Stimulated activated CD4-positive, alpha-beta T cell treated with anti-CD3 and anti-CD28 coated beads, Interleukin-4, amount 100 ng/mL, for 48 hours (primary cell): ENCODE results near the gene COP1.
"Not testable (repeated sequence)": the region's sequence is repeated elsewhere in the genome, so short reads cannot be mapped to it uniquely, and the experiment has no call there.

Experiments
- DNase-seq, 2 donors: peaks; one replicate each; pipeline ENCODE4 v3.0.0-alpha.2; 2020; ENCODE audit warnings: low read depth in 2 of 2

Gene COP1

DNA sequence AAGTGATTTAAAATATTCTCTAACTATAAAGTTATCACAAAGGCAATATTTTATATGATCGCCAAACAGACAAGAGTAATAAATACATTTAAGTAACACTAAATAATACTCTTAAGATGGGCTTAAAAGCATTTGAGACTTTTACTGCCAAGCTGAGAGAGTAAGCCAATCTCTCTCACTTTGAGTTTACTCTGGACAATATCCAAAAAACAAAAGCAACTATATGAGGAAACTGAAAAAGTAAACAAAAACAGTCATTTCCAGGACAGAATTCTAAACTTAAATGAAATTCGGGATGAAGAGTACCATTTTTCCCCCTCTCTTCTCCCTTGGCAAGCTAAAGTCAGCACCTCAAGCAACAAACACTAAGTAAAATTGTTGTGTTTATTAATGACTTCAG lies 173.2 kb downstream of the COP1 start:
- DNase-seq = no peak

- no peak for DNase-seq
Observed at GRCh38 chr1:176033474-176033873, 173.6 kb downstream of the COP1 start.

DNA sequence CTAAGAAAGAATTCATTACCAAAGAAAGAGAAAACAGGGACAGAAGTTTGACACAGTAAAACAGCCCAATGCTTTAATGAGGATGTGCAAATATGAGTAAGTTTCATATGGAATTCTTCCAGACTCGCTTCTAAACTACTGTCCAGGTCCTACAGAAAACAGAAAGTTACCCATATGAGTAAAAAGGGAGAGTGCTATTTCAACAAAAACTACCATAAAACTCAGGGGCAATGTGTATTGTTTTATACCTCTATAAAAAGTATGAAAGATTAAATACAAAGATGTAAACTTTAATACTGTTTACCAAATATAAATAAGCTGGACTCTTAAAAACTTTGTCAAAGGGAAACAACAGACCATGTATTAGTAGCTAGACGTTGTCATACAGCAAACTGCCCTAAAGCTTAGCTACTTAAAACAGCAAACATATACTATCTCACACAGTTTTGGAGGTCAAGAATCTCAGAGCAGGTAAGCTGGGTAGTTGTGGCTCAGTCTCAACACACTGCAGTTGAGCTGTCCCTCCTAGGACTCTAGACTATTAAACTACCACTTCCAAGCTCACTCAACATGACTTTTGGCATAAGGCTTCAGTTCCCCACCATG lies 174.9 kb downstream of the COP1 start:
- no peak for DNase-seq

DNA sequence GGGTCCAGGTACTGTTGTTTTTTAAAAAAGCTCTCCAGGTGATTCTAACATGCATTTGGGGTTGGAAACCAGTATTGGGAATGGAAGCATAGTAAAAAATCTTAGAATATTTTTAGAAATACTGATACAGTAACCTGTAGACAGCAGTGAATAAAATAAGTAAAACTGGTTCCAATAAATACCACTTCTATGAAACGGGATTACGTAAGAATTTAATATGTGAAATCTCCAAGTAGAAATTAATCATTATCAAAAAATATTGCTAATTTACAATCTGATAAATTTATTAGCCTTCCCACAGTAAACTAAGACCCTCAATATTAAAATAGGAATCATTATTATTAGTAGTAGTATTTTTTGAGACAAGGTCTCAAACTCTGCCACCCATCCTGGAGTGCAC lies 177.5 kb downstream of the COP1 start:
- no peak for DNase-seq

DNA sequence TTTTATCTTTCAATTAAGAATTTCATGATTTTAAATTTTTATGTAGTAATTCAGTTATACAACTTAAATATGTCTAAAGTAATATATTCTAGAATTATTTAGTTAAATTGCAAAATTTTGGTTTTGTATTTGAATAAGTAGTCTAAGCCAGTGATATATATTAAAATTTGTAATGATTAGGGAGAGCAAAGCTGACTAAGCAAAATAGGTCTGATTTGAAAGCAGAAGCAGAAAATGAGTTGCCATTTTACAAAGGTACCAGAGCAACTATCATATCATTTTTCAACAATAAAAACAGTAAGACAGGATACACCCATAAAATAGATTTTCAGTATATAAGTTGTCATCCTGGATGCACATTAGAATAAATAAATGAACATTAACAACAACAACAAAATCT lies 177.9 kb downstream of the COP1 start:
- no peak for DNase-seq

- peak in 1 of 2 donors; percentile 2 for DNase-seq
Observed at GRCh38 chr1:176027934-176028333, 179.2 kb downstream of the COP1 start.

GRCh38 chr1:176022574-176022973 lies 184.5 kb downstream of the COP1 start:
- DNase-seq = no peak

DNA sequence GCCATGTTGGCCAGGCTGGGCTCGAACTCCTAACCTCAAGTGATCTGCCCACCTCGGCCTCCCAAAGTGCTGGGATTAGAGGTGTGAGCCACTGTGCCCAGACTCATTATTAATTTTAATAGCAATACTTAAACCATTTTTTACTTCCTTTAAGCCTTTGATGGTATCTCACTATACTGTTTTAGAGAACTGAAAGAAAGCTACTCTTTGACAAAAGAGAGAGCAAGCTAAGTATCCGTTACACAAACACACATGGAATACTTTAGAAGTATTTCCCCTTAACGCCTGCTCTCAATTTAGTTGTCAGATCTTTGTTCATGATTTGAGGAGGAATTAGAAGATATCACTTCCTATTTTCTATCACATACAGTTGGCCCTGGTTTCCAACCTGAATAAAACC lies 189.4 kb downstream of the COP1 start:
- DNase-seq = no peak

GRCh38 chr1:176009951-176010350 lies 197.1 kb downstream of the COP1 start:
- DNase-seq = no peak

DNA sequence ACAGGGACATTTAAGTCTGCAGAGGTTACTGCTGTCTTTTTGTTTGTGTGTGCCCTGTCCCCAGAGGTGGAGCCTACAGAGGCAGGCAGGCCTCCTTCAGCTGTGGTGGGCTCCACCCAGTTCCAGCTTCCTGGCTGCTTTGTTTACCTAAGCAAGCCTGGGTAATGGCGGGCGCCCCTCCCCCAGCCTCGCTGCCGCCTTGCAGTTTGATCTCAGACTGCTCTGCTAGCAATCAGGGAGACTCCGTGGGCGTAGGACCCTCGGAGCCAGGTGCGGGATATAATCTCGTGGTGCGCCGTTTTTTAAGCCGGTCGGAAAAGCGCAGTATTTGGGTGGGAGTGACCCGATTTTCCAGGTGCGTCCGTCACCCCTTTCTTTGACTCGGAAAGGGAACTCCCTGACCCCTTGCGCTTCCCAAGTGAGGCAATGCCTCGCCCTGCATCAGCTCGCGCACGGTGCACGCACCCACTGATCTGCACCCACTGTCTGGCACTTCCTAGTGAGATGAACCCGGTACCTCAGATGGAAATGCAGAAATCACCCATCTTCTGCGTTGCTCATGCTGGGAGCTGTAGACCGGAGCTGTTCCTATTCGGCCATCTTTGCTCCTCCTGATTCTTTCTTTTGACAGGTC lies 199.2 kb downstream of the COP1 start:
- DNase-seq = not testable (repeated sequence)

DNA sequence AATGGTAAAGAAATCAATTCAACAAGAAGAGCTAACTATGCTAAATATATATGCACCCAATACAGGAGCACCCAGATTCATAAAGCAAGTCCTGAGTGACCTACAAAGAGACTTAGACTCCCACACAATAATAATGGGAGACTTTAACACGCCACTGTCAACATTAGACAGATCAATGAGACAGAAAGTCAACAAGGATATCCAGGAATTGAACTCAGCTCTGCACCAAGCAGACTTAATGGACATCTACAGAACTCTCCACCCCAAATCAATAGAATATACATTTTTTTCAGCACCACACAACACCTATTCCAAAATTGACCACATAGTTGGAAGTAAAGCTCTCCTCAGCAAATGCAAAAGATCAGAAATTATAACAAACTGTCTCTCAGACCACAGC lies 212.4 kb downstream of the COP1 start:
- DNase-seq = not testable (repeated sequence)

DNA sequence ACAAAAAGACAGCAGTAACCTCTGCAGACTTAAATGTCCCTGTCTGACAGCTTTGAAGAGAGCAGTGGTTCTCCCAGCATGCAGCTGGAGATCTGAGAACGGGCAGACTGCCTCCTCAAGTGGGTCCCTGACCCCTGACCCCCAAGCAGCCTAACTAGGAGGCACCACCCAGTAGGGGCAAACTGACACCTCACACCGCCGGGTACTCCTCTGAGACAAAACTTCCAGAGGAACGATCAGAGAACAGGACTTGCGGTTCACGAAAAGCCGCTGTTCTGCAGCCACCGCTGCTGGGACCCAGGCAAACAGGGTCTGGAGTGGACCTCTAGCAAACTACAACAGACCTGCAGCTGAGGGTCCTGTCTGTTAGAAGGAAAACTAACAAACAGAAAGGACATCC lies 214.3 kb downstream of the COP1 start:
- DNase-seq = not testable (repeated sequence)

DNA sequence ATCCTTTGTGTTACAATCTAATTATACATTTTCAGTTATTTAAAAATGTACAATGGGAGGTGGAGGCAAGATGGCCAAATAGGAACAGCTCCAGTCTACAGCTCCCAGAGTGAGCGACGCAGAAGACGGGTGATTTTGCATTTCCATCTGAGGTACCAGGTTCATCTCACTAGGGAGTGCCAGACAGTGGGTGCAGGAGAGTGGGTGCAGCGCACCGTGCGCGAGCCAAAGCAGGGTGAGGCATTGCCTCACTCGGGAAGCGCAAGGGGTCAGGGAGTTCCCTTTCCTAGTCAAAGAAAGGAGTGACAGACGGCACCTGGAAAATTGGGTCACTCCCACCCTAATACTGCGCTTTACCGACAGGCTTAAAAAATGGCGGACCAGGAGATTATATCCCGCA lies 214.9 kb downstream of the COP1 start:
- DNase-seq = not testable (repeated sequence)

GRCh38 chr1:175984813-175985212 lies 222.3 kb downstream of the COP1 start:
- no peak for DNase-seq

GRCh38 chr1:175984057-175984812 lies 222.9 kb downstream of the COP1 start:
- DNase-seq = no peak

DNA sequence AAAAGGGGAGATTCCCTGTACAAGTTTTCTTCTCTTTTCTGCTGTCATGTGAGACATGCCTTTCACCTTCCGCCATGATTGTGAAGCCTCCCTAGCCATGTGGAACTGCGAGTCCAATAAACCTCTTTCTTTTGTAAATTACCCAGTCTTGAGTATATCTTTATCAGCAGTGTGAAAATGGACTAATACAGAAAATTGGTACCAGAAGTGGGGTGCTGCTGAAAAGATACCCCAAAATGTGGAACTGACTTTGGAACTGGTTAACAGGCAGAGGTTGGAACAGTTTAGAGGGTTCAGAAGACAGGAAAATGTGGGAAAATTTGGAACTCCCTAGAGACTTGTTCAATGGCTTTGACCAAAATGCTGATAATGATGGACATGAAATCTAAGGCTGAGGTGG lies 223.7 kb downstream of the COP1 start:
- DNase-seq = not testable (repeated sequence)

GRCh38 chr1:175981128-175981527 lies 226.0 kb downstream of the COP1 start:
- DNase-seq = no peak

GRCh38 chr1:175978926-175979325 lies 228.2 kb downstream of the COP1 start:
- DNase-seq = no peak

- DNase-seq = no peak
Observed at GRCh38 chr1:175978476-175978875, 228.6 kb downstream of the COP1 start.

GRCh38 chr1:175976865-175977642 lies 230.0 kb downstream of the COP1 start:
- DNase-seq = no peak

DNA sequence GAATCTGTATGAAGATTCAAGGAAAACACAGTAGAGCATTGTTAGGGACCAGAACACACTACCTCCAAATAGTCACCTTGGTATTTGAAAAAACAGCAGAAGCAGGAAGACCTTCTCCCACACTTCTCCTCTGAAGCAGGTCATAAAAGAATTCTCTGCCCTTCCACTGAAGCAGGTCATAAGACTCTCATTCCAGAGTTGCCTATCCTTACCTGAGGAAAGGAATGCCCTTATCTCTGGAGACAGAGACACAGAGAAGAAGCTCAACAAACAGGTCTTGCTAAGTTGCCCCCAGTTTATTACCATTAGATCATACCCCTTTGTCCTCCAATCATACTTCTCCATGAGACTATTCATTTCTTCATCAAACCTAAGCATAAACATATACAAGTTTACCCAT lies 237.9 kb downstream of the COP1 start:
- DNase-seq = no peak

DNA sequence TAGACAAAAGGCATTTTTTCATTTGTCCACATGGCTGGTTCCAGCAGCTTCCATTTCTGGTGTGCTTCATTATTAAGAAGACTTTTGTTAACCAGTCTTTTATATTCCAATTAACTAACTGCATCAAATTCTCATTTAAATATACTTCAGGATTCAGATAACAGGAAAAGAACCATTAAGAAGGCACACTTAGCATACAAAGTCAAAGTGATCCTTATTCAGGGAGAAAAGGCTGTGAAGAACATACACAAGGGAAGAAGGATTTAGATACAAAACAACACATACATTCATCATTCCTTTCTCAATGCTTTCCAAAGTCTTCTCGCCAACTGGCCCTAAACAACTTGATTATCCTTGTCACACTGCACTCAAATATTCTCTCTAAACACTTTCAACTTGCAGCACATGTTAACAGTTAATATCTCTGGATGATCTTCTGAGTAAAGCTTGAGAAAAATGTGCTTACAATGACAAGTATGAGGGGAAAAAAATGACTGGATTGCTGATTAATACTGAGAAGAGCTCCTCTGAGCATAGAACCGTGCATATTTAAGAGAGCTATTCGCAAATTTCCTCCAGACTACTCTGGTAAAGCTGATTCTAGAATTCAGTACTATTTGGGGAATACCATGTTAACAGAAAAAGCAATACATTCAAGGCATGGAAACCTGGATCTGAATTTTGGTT lies 238.5 kb downstream of the COP1 start:
- no peak for DNase-seq
